Osteoblast (primary cell): ENCODE data around the gene FGFR4. TPM values are rescaled to one million over a fixed set of nuclear protein-coding genes. Genes with fewer than 3 reads are reported as not detected.

ENCODE experiments used
- DNase-seq: peaks from one replicate; pipeline ENCODE4 v3.0.0; 2011; ENCODE audit warnings: low spot score, mixed read lengths; ENCODE audit not compliant: insufficient read length; ENCODE audit errors: missing footprints
- H2AFZ ChIP-seq: 2 replicates; pipeline ENCODE4 v1.6.0; 2011; ENCODE audit warnings: mild to moderate bottlenecking, low read length
- H3K27ac ChIP-seq: 2 replicates; pipeline ENCODE4 v1.5.1; 2011; ENCODE audit warnings: mild to moderate bottlenecking, low read depth, low read length, moderate library complexity
- H3K27me3 ChIP-seq: 2 replicates; pipeline ENCODE4 v1.6.0; 2012; ENCODE audit warnings: mild to moderate bottlenecking, control low read depth, inconsistent platforms, low read length, moderate library complexity; ENCODE audit not compliant: insufficient read depth
- H3K36me3 ChIP-seq: 2 replicates; pipeline ENCODE4 v1.5.1; 2011; ENCODE audit warnings: mild to moderate bottlenecking, low read length, control low read depth, moderate library complexity; ENCODE audit not compliant: insufficient read depth
- H3K4me1 ChIP-seq: 2 replicates; pipeline ENCODE4 v1.5.1; 2011; ENCODE audit warnings: mild to moderate bottlenecking, low read length, control low read depth, moderate library complexity; ENCODE audit not compliant: insufficient read depth
- H3K4me2 ChIP-seq: 2 replicates; pipeline ENCODE4 v1.6.0; 2011; ENCODE audit warnings: mild to moderate bottlenecking, low read length; ENCODE audit not compliant: insufficient read depth
- H3K4me3 ChIP-seq: fragments of 200-600 bp; sonication (generic); 3 replicates; pipeline ENCODE4 v1.5.1; 2012; ENCODE audit warnings: mild to moderate bottlenecking, low read length, inconsistent platforms; ENCODE audit not compliant: insufficient read depth
- H3K79me2 ChIP-seq: 2 replicates; pipeline ENCODE4 v1.6.0; 2012; ENCODE audit warnings: mild to moderate bottlenecking, low read length, control low read depth, inconsistent platforms; ENCODE audit not compliant: insufficient read depth
- H3K9me3 ChIP-seq: 2 replicates; pipeline ENCODE4 v1.5.1; 2011; ENCODE audit warnings: low read depth, low read length, control low read depth
- H4K20me1 ChIP-seq: 2 replicates; pipeline ENCODE4 v1.6.0; 2012; ENCODE audit warnings: mild to moderate bottlenecking, low read length, control low read depth; ENCODE audit not compliant: insufficient read depth
- CTCF ChIP-seq: IDR thresholded peaks from 2 replicates; pipeline ENCODE4 v1.5.1; 2011; ENCODE audit warnings: mild to moderate bottlenecking, low read depth, low read length, moderate library complexity; ENCODE audit errors: extremely low read depth
- total RNA-seq: library from RNA; depleted of rRNA; stranded (reverse); fragments of >200 nt; gene quantifications from 2 replicates; pipeline ENCODE4 v1.2.3, GENCODE V29; 2012

The FGFR4 gene
- total RNA-seq, 1 donor = 1.1 TPM

- no peak overlapping the region for H3K4me3 ChIP-seq
- no peak overlapping the region for H2AFZ ChIP-seq
- no peak overlapping the region for H3K27ac ChIP-seq
- no peaks in the 10 kb centered on the region for H3K4me1 ChIP-seq
- TF ChIP-seq CTCF = no peak
- H3K36me3 ChIP-seq = no peaks in the 10 kb centered on the region
- DNase-seq = peak; percentile 83
- no peaks in the 10 kb centered on the region for H3K79me2 ChIP-seq
- no peak overlapping the region for H3K4me2 ChIP-seq
- H4K20me1 ChIP-seq = no peaks in the 10 kb centered on the region
- H3K27me3 ChIP-seq = peaks cover 7% of the 10 kb centered on the region
- H3K9me3 ChIP-seq = no peaks in the 10 kb centered on the region
Observed at GRCh38 chr5:177093082-177093712, 6.5 kb downstream of the FGFR4 start.

GRCh38 chr5:177093803-177094202 is 7.1 kb downstream of the FGFR4 start:
- Histone ChIP-seq H3K27me3 (peaks cover 2% of the 10 kb centered on the region), H3K4me3 (no peak overlapping the region), H3K27ac (no peak overlapping the region), H3K36me3 (no peaks in the 10 kb centered on the region), H3K4me2 (no peak overlapping the region), H3K79me2 (no peaks in the 10 kb centered on the region), H4K20me1 (no peaks in the 10 kb centered on the region), H3K4me1 (no peaks in the 10 kb centered on the region), H3K9me3 (no peaks in the 10 kb centered on the region), H2AFZ (no peak overlapping the region)
- TF ChIP-seq CTCF = no peak
- DNase-seq = no peak

DNA sequence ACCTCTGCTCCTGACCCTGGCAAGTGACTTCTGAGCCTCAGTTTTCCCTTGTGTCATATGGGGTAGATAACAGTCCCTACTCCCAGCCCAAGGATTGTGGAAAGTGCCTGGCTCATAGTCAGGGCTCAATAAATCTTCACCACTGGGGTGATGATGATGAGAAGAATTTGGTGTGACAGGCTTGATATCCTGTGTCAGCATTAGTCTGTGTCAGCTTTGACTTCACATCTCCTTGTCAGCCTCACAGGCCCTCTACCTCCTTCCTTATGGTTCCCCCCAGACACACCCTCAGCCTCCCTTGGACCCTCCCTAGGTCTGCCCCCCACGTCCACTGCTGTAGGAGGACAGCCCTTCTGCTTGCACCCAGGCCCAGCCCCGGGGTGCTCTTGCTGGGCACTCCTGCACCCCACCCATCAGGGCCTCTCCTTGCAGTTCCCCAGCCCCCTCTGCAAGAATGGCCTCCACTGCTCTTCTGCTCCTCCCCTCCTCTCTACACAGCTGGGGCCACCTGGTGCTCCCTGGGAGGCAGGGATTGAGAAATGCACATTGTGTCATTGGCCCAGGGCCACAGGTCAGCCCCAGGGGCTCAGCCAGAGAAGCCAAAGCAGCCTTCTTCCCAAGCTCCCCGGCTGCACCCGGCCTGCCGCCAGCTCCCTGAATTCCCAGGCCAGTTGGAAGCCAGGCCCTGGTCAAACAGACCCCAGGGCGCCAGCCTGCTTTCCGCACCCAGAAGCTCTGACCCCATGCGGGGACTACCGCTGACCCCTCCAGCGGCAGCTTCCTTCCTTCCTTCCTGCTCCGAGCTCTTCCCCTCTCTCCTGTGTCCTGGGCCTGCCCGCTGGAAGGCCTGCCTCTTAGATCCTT is 7.7 kb downstream of the FGFR4 start:
- no peak overlapping the region for H3K27ac ChIP-seq
- DNase-seq = peak; percentile 92
- no peaks in the 10 kb centered on the region for H4K20me1 ChIP-seq
- H2AFZ ChIP-seq = no peak overlapping the region
- TF ChIP-seq CTCF = no peak
- H3K4me1 ChIP-seq = no peaks in the 10 kb centered on the region
- H3K4me2 ChIP-seq = no peak overlapping the region
- no peaks in the 10 kb centered on the region for H3K27me3 ChIP-seq
- no peaks in the 10 kb centered on the region for H3K79me2 ChIP-seq
- no peaks in the 10 kb centered on the region for H3K9me3 ChIP-seq
- no peak overlapping the region for H3K4me3 ChIP-seq
- H3K36me3 ChIP-seq = no peaks in the 10 kb centered on the region

- H3K27ac ChIP-seq = no peak overlapping the region
- H3K36me3 ChIP-seq = no peaks in the 10 kb centered on the region
- no peak for TF ChIP-seq CTCF
- DNase-seq = peak; percentile 66
- H4K20me1 ChIP-seq = no peaks in the 10 kb centered on the region
- H3K27me3 ChIP-seq = no peaks in the 10 kb centered on the region
- H3K4me3 ChIP-seq = no peak overlapping the region
- no peaks in the 10 kb centered on the region for H3K79me2 ChIP-seq
- no peaks in the 10 kb centered on the region for H3K9me3 ChIP-seq
- no peak overlapping the region for H2AFZ ChIP-seq
- H3K4me1 ChIP-seq = no peaks in the 10 kb centered on the region
- no peak overlapping the region for H3K4me2 ChIP-seq
Observed at GRCh38 chr5:177095088-177095669, 8.5 kb downstream of the FGFR4 start.
